Caco-2 (cell line): ENCODE data around the gene TSR3. TPM values are rescaled to one million over a fixed set of nuclear protein-coding genes. Genes with fewer than 3 reads are reported as not detected.

Experiments used
- BruUV-seq: library from RNA; stranded (reverse); fragments of 400-500 nt; replicated peaks from 2 replicates; lab custom pipeline; 2021; lab: Mats Ljungman, UMichigan
- CTCF ChIA-PET: fragments of 300-600 bp; sonication (Branson Sonifier 250); formaldehyde crosslinking; loops from one replicate; lab custom pipeline; 2022; ENCODE audit warnings: antibody characterized with exemption; lab: Charles Lee
- POLR2A ChIA-PET: fragments of 300-600 bp; sonication (Branson Sonifier 250); formaldehyde crosslinking; loops from one replicate; lab custom pipeline; 2022; ENCODE audit warnings: antibody characterized with exemption; lab: Charles Lee
- DNase-seq, 2 experiments: peaks; one replicate each; pipeline versions ENCODE4 v3.0.0 to v3.0.0-alpha.2; 2020 to 2022
- H3K27me3 ChIP-seq: replicated peaks from 2 replicates; pipeline ENCODE4 v1.6.0; 2011; ENCODE audit warnings: low read length; ENCODE audit not compliant: control insufficient read depth, insufficient read depth
- H3K36me3 ChIP-seq: 2 replicates; pipeline ENCODE4 v1.5.1; 2011; ENCODE audit warnings: low read length; ENCODE audit not compliant: control insufficient read depth, insufficient read depth
- H3K4me1 ChIP-seq: fragments of 250-450 bp; sonication (Bioruptor Pico); 2 replicates; pipeline ENCODE4 v1.5.1; 2020; ENCODE audit warnings: mild to moderate bottlenecking
- H3K4me3 ChIP-seq: 2 replicates; pipeline ENCODE4 v1.5.1; 2011; ENCODE audit warnings: low read depth, mild to moderate bottlenecking, control low read depth, low read length
- H3K9me3 ChIP-seq: fragments of 250-450 bp; sonication (Bioruptor Pico); 2 replicates; pipeline ENCODE4 v1.5.1; 2020; ENCODE audit warnings: mild to moderate bottlenecking, moderate library complexity
- H3K27ac Mint-ChIP-seq: one replicate; pipeline ENCODE4 v1.8.0; 2022; ENCODE audit warnings: mixed read lengths; ENCODE audit not compliant: unreplicated experiment
- H3K27me3 Mint-ChIP-seq: one replicate; pipeline ENCODE4 v1.8.0; 2022; ENCODE audit warnings: mixed read lengths; ENCODE audit not compliant: insufficient read depth, unreplicated experiment
- H3K36me3 Mint-ChIP-seq: one replicate; pipeline ENCODE4 v1.8.0; 2022; ENCODE audit warnings: mild to moderate bottlenecking, mixed read lengths; ENCODE audit not compliant: insufficient read depth, unreplicated experiment
- H3K4me1 Mint-ChIP-seq: one replicate; pipeline ENCODE4 v1.8.0; 2022; ENCODE audit warnings: low read depth, mixed read lengths; ENCODE audit not compliant: unreplicated experiment
- H3K4me3 Mint-ChIP-seq: one replicate; pipeline ENCODE4 v1.8.0; 2022; ENCODE audit warnings: mild to moderate bottlenecking, moderate library complexity, mixed read lengths; ENCODE audit not compliant: unreplicated experiment
- H3K9me3 Mint-ChIP-seq: one replicate; pipeline ENCODE4 v1.8.0; 2022; ENCODE audit warnings: mixed read lengths; ENCODE audit not compliant: unreplicated experiment
- intact Hi-C: fragments of 100-400 bp; cut with micrococcal nuclease; formaldehyde crosslinking; loops from one replicate; pipeline ENCODE4 v1.10.0; 2022; ENCODE audit not compliant: unreplicated experiment
- total RNA-seq: library from RNA; stranded (reverse); gene quantifications from 2 replicates; pipeline ENCODE4 v1.2.3, GENCODE V29; 2022
- TF ChIP-seq, protein P1 (sequence below), 2 experiments: fragments of 200-600 bp in 1 of 2; IDR thresholded peaks; 1 replicate in 1 of 2; 2 replicates in 1 of 2; pipeline versions ENCODE4 v1.5.1 to v1.8.0; 2011 to 2022; ENCODE audit warnings: antibody characterized with exemption in 1 of 2, control low read depth in 1 of 2, inconsistent platforms in 1 of 2, low read depth in 1 of 2, low read length in 1 of 2, mild to moderate bottlenecking in 1 of 2, moderate library complexity in 1 of 2; ENCODE audit not compliant: insufficient read depth in 1 of 2, severe bottlenecking in 1 of 2, unreplicated experiment in 1 of 2

TSR3 gene
- total RNA-seq, 1 experiment from 2014 or later, result 48.6 TPM

DNA sequence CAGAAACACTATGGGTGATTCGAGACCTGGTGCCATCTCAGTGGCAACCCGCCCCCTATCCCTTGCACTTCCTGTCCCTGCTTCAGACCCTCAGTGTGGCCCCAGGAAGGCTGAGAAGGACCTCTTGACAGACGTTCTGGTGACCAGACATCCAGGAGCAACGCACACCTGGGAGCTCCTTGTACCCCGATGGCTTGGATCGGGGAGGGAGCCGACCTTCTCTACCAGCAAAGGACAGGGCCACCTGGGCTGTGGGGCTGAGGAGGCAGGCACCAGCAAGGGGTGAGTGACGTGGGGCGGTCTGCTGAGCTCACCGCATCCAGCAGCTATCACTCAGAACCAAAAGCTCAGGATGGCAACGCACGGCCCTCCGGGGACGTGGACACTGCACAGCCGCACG lies 35.7 kb upstream of the TSR3 start:
- Histone ChIP-seq H3K36me3 (no peaks in the 10 kb centered on the region), H3K4me3 (no peak overlapping the region), H3K9me3 (no peaks in the 10 kb centered on the region), H3K4me1 (no peaks in the 10 kb centered on the region), H3K27me3 (no peaks in the 10 kb centered on the region)
- no peaks in the 10 kb centered on the region for H3K4me1 Mint-ChIP-seq
- H3K36me3 Mint-ChIP-seq, result peaks cover 12% of the 10 kb centered on the region
- H3K27ac Mint-ChIP-seq, result no peak overlapping the region
- intact Hi-C loops, result no loop called here
- no TSS peak for BruUV-seq
- ChIA-PET CTCF (no interaction called here), POLR2A (no interaction called here)
- H3K9me3 Mint-ChIP-seq, result no peaks in the 10 kb centered on the region
- DNase-seq, result no peak
- no peaks in the 10 kb centered on the region for H3K27me3 Mint-ChIP-seq
- TF ChIP-seq, protein P1, sequence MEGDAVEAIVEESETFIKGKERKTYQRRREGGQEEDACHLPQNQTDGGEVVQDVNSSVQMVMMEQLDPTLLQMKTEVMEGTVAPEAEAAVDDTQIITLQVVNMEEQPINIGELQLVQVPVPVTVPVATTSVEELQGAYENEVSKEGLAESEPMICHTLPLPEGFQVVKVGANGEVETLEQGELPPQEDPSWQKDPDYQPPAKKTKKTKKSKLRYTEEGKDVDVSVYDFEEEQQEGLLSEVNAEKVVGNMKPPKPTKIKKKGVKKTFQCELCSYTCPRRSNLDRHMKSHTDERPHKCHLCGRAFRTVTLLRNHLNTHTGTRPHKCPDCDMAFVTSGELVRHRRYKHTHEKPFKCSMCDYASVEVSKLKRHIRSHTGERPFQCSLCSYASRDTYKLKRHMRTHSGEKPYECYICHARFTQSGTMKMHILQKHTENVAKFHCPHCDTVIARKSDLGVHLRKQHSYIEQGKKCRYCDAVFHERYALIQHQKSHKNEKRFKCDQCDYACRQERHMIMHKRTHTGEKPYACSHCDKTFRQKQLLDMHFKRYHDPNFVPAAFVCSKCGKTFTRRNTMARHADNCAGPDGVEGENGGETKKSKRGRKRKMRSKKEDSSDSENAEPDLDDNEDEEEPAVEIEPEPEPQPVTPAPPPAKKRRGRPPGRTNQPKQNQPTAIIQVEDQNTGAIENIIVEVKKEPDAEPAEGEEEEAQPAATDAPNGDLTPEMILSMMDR (IDR thresholded peaks at IDR 0.05; ENCODE audit: insufficient read depth in 1 of 2, low read depth in 1 of 2, low read length in 1 of 2, severe bottlenecking in 1 of 2, unreplicated experiment in 1 of 2), result no peak
- no peak overlapping the region for H3K4me3 Mint-ChIP-seq

DNA sequence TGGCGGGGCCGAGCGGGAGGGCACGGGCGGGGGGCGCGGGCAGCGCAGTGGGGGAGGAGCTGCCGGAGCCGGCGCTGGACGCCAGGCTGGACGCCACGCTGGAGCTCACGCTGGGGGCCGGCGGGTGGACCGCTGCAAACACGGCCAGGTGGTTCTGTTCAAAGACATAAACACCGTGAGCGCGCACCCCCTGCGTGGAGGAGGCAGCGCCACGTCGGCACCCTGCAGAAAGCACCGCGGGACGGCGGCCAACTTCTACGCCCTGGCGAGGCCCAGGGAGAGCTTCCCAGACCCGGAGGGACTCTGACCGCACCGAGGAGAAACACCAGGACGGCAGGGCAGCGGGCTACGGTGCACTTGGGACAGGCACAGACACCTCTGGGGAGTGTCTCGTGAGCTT lies 33.6 kb upstream of the TSR3 start:
- Histone ChIP-seq H3K4me1 (0 out of 2 replicates have a peak, but pooled peaks cover under 1% of the 10 kb centered on the region), H3K36me3 (no peaks in the 10 kb centered on the region; the same call in 1 of the 2 replicates), H3K9me3 (no peaks in the 10 kb centered on the region), H3K27me3 (no peaks in the 10 kb centered on the region), H3K4me3 (no peak overlapping the region)
- Mint-ChIP-seq H3K9me3 (no peaks in the 10 kb centered on the region), H3K27me3 (no peaks in the 10 kb centered on the region), H3K27ac (no peak overlapping the region), H3K4me1 (no peaks in the 10 kb centered on the region), H3K4me3 (no peak overlapping the region), H3K36me3 (peaks cover 8% of the 10 kb centered on the region)
- TF ChIP-seq, protein P1 (IDR thresholded peaks at IDR 0.05; ENCODE audit: insufficient read depth in 1 of 2, low read depth in 1 of 2, low read length in 1 of 2, severe bottlenecking in 1 of 2, unreplicated experiment in 1 of 2), result no peak
- no peak for DNase-seq
- intact Hi-C loops, result no loop called here
- ChIA-PET CTCF (no interaction called here), POLR2A (interaction anchor here (0.6 kb wide), 1 partner anchor 23 kb away, joined by 3 read pairs; no protein-coding TSS in a partner anchor)
- BruUV-seq, result no TSS peak

- H3K27me3 ChIP-seq, result no peaks in the 10 kb centered on the region
- intact Hi-C loops, result no loop called here
- BruUV-seq, result no TSS peak
- peaks cover 6% of the 10 kb centered on the region; the same call in 1 of the 2 replicates for H3K4me1 ChIP-seq
- Mint-ChIP-seq H3K27ac (no peak overlapping the region), H3K27me3 (no peaks in the 10 kb centered on the region), H3K4me3 (no peak overlapping the region), H3K9me3 (no peaks in the 10 kb centered on the region), H3K4me1 (no peaks in the 10 kb centered on the region), H3K36me3 (peaks cover 20% of the 10 kb centered on the region)
- TF ChIP-seq, protein P1 (IDR thresholded peaks at IDR 0.05; ENCODE audit: insufficient read depth in 1 of 2, low read depth in 1 of 2, low read length in 1 of 2, severe bottlenecking in 1 of 2, unreplicated experiment in 1 of 2), result no peak
- ChIA-PET POLR2A (no interaction called here), CTCF (no interaction called here)
- DNase-seq, result no peak
- H3K9me3 ChIP-seq, result no peaks in the 10 kb centered on the region
- H3K36me3 ChIP-seq, result no peaks in the 10 kb centered on the region; the same call in 1 of the 2 replicates
- no peak overlapping the region for H3K4me3 ChIP-seq
Measured at GRCh38 chr16:1383556-1383955, 31.9 kb upstream of the TSR3 start.
